ENCODE measurements around the gene MEF2C. TPM values are rescaled to one million over a fixed set of nuclear protein-coding genes. Genes with fewer than 3 reads are reported as not detected.

MEF2C gene
- total and polyA plus RNA-seq, 7 donors: 2.8 to 51.4 (median 32.1) TPM

DNA sequence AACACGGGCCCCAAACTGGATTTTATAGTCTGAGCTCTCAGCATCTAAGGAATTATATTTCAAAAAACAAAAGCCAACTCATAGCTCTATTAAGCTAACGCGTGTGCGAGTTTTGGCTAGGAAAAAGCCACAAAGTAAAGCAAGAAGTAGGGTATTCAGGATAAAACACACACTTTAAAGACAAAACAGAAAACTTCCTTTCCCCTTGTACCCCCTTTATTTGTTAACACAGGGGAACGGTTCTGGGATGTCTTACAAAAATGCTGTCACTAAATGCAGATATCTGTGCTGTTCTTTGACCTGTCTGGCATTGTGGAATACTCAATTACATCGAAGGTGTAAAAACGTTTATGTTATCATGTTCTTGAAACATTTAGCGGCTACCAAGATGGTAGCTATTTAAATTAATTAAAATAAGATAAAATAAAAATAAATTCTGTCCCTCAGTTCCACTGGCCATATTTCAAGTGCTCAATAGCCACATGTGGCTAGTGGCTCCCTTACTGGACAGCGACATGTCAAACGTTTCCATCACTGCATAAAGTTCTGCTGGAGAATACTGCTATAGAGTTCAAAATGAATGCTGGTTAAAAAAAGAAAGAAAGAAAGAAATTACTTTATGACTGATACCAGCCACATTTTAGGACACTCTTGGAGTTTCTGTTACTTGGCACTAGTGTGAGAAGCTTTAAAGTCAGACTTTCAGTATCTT, 7.2 kb upstream of the MEF2C start:
- Histone ChIP-seq H3K4me1 (peaks cover 0 to 45% (median 37%) of the 10 kb centered on the region in 4 donors), H3K36me3 (no peaks in the 10 kb centered on the region), H3K27me3 (no peaks in the 10 kb centered on the region), H3K27ac (peak overlapping the region; percentile 87 to 93 (median 88)), H3K9me3 (no peaks in the 10 kb centered on the region), H3K4me3 (peak overlapping the region; percentile 54 to 67 (median 61))
- intact Hi-C loops (cut with DNase I): no loop called here
- TF ChIP-seq POLR2AphosphoS5 (IDR thresholded peaks at IDR 0.05) (no peak), CTCF (IDR thresholded peaks at IDR 0.05) (no peak), EP300 (IDR thresholded peaks at IDR 0.05) (no peak), POLR2A (IDR thresholded peaks at IDR 0.05) (no peak)
- 15 to 25% methylated on average over 10 of the region's 10 CpGs for WGBS, 2 donors
- no peak for DNase-seq

- peak; percentile 45 to 57 for TF ChIP-seq POLR2A (IDR thresholded peaks at IDR 0.05)
- TF ChIP-seq POLR2AphosphoS5 (IDR thresholded peaks at IDR 0.05): peak in 3 of 4 donors; percentile 79 to 86 (median 83)
- TF ChIP-seq CTCF (IDR thresholded peaks at IDR 0.05): no peak
- no peak for TF ChIP-seq EP300 (IDR thresholded peaks at IDR 0.05)
These were observed 6.4 kb upstream of the MEF2C start for GRCh38 chr5:88889189-88890069.

DNA sequence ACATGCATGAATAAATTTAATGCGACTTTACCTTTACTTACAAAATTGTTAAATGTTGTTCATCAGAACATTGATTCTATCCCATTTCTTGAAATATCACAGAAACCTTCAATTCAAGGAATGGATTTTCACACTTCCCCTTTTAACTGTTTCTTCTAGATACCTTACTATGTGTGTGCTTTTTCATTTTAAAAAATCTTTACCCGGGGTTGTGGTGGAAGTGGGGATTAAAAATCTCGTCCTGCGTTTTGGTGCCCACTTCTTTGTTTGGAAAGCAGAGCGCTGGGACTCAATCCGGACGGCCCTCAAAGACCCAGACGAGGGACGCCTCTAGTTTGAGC, 5.8 kb upstream of the MEF2C start:
- Histone ChIP-seq H3K9me3 (no peaks in the 10 kb centered on the region), H3K4me3 (peak overlapping the region; percentile 54 to 67 (median 61)), H3K36me3 (no peaks in the 10 kb centered on the region), H3K4me1 (peaks cover 0 to 54% (median 43%) of the 10 kb centered on the region in 4 donors), H3K27me3 (no peaks in the 10 kb centered on the region), H3K27ac (peak overlapping the region; percentile 87 to 93 (median 88))
- WGBS, 2 donors: 27 to 78% methylated on average over 9 of the region's 9 CpGs
- intact Hi-C loops (cut with DNase I): loop anchor here (5.0 to 10.0 kb wide), 2 partner anchors 63 to 1636 kb away; partner anchors contain the start of gene LYSMD3
- TF ChIP-seq POLR2A (IDR thresholded peaks at IDR 0.05): no peak
- no peak for TF ChIP-seq POLR2AphosphoS5 (IDR thresholded peaks at IDR 0.05)
- TF ChIP-seq EP300 (IDR thresholded peaks at IDR 0.05): no peak
- TF ChIP-seq CTCF (IDR thresholded peaks at IDR 0.05): no peak
- DNase-seq: no peak

More at GRCh38 chr5:88889189-88890069, 6.4 kb upstream of the MEF2C start:
- no peaks in the 10 kb centered on the region for H3K36me3 ChIP-seq
- peak overlapping the region; percentile 54 to 67 (median 61) for H3K4me3 ChIP-seq
- H3K27me3 ChIP-seq: no peaks in the 10 kb centered on the region
- DNase-seq: peak; percentile 86
- no peaks in the 10 kb centered on the region for H3K9me3 ChIP-seq
- WGBS, 2 donors: 4 to 8% methylated on average over 48 of the region's 48 CpGs
- intact Hi-C loops (cut with DNase I): loop anchor here (5.0 to 10.0 kb wide), 2 partner anchors 63 to 1635 kb away; partner anchors contain the start of gene LYSMD3
- H3K27ac ChIP-seq: peak overlapping the region; percentile 87 to 93 (median 88)
- peaks cover 0 to 53% (median 43%) of the 10 kb centered on the region in 4 donors for H3K4me1 ChIP-seq

- no peak for TF ChIP-seq EP300 (IDR thresholded peaks at IDR 0.05)
- no peak for TF ChIP-seq CTCF (IDR thresholded peaks at IDR 0.05)
- TF ChIP-seq POLR2A (IDR thresholded peaks at IDR 0.05): no peak
- no peak for TF ChIP-seq POLR2AphosphoS5 (IDR thresholded peaks at IDR 0.05)
- Histone ChIP-seq H3K4me3 (no peak overlapping the region), H3K9me3 (no peaks in the 10 kb centered on the region), H3K4me1 (peaks cover 0 to 54% (median 43%) of the 10 kb centered on the region in 4 donors), H3K36me3 (no peaks in the 10 kb centered on the region), H3K27ac (peak overlapping the region; percentile 87 to 93 (median 88)), H3K27me3 (no peaks in the 10 kb centered on the region)
- intact Hi-C loops (cut with DNase I): loop anchor here (5.0 to 10.0 kb wide), 2 partner anchors 64 to 1637 kb away; partner anchors contain the start of gene LYSMD3
- no peak for DNase-seq
These were observed 5.3 kb upstream of the MEF2C start for GRCh38 chr5:88888291-88888690.

All from sigmoid colon (tissue), 7 donors.